Mammary epithelial cell (primary cell): Measurements from ENCODE around the gene POC1A.
"Not testable (repeated sequence)": the region's sequence is repeated elsewhere in the genome, so short reads cannot be mapped to it uniquely, and the experiment has no call there.

Experiments used
- CTCF ChIP-seq, 2 donors: IDR thresholded peaks in 1 of 2; conservative IDR thresholded peaks in 1 of 2; 2 replicates each; pipeline ENCODE4 v1.5.1; 2011 to 2012; ENCODE audit warnings: inconsistent platforms in 2 of 2, low read length in 2 of 2, mild to moderate bottlenecking in 2 of 2, control low read depth in 1 of 2, low read depth in 1 of 2; ENCODE audit not compliant: insufficient read depth in 1 of 2; ENCODE audit errors: extremely low read depth in 1 of 2
- EZH2 ChIP-seq: IDR thresholded peaks from 2 replicates; pipeline ENCODE4 v1.6.1; 2012; ENCODE audit warnings: low read length, inconsistent platforms, borderline replicate concordance

GRCh38 chr3:52170217-52170616 lies 16.0 kb upstream of the POC1A start:
- TF ChIP-seq CTCF (conservative IDR thresholded peaks at IDR 0.05 in 1 of 2, IDR thresholded peaks at IDR 0.05 in 1 of 2; ENCODE audit: extremely low read depth in 1 of 2, insufficient read depth in 1 of 2, low read depth in 1 of 2, low read length in 2 of 2); EZH2: not testable (repeated sequence)
